ENCODE measurements around the gene KRT85.

The KRT85 gene

GRCh38 chr12:52394836-52395405 lies 27.6 kb upstream of the KRT85 start:
- no peak for DNase-seq

- DNase-seq = no peak
Measured at GRCh38 chr12:52392465-52393007, 25.3 kb upstream of the KRT85 start.

- no peak for DNase-seq
Measured at GRCh38 chr12:52391618-52392002, 24.3 kb upstream of the KRT85 start.

- DNase-seq = peak; percentile 18
Measured at GRCh38 chr12:52390739-52391617, 23.7 kb upstream of the KRT85 start.

- DNase-seq = no peak
Measured at GRCh38 chr12:52389313-52390207, 22.3 kb upstream of the KRT85 start.

- DNase-seq = no peak
Measured at GRCh38 chr12:52387859-52388258, 20.6 kb upstream of the KRT85 start.

GRCh38 chr12:52385226-52385702 lies 18.0 kb upstream of the KRT85 start, which contains the start of gene KRT84:
KRT84 (minus strand) TSS chr12:52385652; CDS start chr12:52385585, 67 bp downstream.
- no peak for DNase-seq

GRCh38 chr12:52383331-52383730 lies 16.1 kb upstream of the KRT85 start:
- no peak for DNase-seq

- DNase-seq = no peak
Measured at GRCh38 chr12:52382854-52383253, 15.6 kb upstream of the KRT85 start.

GRCh38 chr12:52381206-52381605 lies 13.9 kb upstream of the KRT85 start:
- DNase-seq = no peak

GRCh38 chr12:52380271-52380694 lies 13.0 kb upstream of the KRT85 start:
- peak; percentile 39 for DNase-seq

GRCh38 chr12:52379536-52379935 lies 12.3 kb upstream of the KRT85 start:
- no peak for DNase-seq

GRCh38 chr12:52378091-52378490 lies 10.8 kb upstream of the KRT85 start:
- DNase-seq = no peak

- no peak for DNase-seq
Measured at GRCh38 chr12:52377266-52377665, 10.0 kb upstream of the KRT85 start.

- peak; percentile 67 for DNase-seq
Measured at GRCh38 chr12:52372216-52373154, 5.2 kb upstream of the KRT85 start.

GRCh38 chr12:52371716-52372115 lies 4.4 kb upstream of the KRT85 start:
- DNase-seq = no peak

GRCh38 chr12:52370926-52371608 lies 3.8 kb upstream of the KRT85 start:
- no peak for DNase-seq

- DNase-seq = no peak
Measured at GRCh38 chr12:52369809-52370208, 2.5 kb upstream of the KRT85 start.

GRCh38 chr12:52369211-52369610 lies 1.9 kb upstream of the KRT85 start:
- no peak for DNase-seq

GRCh38 chr12:52368508-52368907 lies 1.2 kb upstream of the KRT85 start:
- DNase-seq = no peak

GRCh38 chr12:52367876-52368275 lies 595 bp upstream of the KRT85 start:
- no peak for DNase-seq
